Colon (tissue), 2 donors: ENCODE results near the gene HECTD1.
"Not testable (repeated sequence)": the region's sequence is repeated elsewhere in the genome, so short reads cannot be mapped to it uniquely, and the experiment has no call there.

Source experiments
- FAIRE-seq: peaks from 2 replicates; lab custom pipeline; 2012; peaks lifted over from hg19 to GRCh38; lab: Jason Lieb, UNC
- donor health status: control.
- donor health status: control.

The HECTD1 gene

GRCh38 chr14:31224808-31225207, 17.2 kb upstream of the HECTD1 start:
- no peak for FAIRE-seq

- FAIRE-seq: no peak
These were observed 15.7 kb upstream of the HECTD1 start for GRCh38 chr14:31223331-31223730.

DNA sequence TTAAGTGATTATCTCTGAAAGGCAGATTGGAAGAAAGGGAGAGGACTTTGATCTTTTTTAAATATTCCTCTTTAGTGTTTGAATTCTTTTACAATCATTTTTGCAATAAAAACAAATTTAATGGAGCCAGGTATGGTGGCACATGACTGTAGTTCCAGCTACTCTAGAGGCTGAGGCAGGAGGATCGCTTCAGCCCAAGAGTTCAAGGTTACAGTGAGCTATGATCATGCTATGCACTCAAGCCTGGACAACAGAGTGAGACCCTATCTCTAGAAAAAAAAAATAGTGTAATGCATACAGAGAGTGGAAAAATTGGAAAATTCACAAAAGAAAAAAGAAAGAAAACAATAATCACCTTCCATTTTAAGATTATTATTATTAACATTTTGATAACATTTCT, 15.2 kb upstream of the HECTD1 start:
- no peak for FAIRE-seq

DNA sequence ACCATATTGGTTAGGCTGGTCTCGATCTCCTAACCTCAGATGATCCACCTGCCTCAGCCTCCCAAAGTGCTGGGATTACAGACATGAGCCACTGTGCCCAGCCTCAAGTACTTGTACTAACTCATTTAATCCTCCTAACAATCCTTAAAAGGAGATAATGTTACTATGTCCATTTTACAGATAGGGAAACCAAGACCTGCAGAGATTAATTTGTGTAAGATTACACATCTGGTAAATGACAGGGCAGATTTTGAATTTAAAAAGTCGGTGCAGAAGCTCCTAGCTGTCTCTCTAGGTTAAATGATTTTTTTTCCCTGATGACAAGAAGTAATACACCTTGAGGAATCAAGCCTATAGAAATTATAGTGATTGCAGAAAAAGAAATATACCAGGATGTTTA, 13.7 kb upstream of the HECTD1 start:
- no peak for FAIRE-seq

- no peak for FAIRE-seq
These were observed 11.6 kb upstream of the HECTD1 start for GRCh38 chr14:31219169-31219568.

- no peak for FAIRE-seq
These were observed 8.8 kb upstream of the HECTD1 start for GRCh38 chr14:31216359-31216758.

GRCh38 chr14:31212893-31213292, 5.3 kb upstream of the HECTD1 start:
- FAIRE-seq: no peak

DNA sequence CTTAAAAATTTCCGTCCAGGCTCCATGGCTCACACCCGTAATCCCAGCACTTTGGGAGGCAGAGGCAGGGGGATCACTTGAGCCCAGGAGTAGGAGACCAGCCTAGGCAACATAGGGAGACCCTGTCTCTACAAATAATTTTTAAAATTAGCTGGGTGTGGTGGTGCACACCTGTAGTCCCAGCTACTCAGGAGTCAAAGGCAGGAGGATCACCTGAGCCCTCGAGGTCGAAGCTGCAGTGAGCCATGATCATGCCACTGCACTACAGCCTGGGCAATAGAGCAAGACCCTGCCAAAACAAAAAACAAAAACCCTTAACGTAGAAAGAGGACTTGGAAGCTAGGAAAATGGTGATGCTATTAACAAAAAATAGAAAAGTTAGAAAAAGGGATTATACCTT, 2.0 kb upstream of the HECTD1 start:
- FAIRE-seq: no peak

DNA sequence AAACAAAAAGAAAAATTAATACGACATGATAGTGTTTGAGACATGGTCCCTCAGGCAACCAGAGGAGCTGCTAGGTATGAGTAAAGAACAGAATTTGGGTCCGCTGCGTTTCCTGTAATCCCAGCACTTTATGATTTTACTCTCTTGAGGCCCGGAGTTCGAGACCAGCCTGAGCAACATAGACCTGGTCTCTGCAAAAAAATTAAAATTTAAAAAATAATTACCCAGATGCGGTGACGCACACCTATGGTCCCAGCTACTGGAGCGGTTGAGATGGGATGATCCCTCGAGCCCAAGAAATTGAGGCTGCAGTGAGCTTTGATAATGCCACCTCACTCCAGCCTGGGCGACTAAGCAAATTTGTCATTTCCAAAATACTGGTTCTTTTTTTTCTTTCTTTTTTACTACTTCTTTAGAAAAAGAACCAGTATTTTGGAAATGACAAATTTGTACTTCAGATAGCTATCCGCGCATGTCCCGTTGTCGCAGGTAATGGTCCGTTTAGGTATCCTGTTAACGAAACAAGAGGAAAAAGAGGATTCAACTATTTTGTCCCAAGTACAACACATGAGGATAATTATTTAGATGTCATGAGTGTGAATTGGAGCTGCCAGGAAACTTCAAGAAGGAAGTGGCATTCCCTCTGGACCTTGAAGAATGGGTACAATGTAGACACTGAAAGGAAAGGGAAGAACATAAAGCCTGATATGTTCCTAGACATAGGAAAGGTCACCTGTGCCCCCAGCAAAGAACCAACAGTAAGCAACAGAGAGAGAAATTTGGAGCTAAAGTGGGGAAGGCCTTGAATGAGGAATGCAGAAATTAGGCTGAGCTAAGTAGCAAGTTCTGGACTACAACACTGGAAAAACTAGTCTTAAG, 1.2 kb upstream of the HECTD1 start:
- no peak for FAIRE-seq

DNA sequence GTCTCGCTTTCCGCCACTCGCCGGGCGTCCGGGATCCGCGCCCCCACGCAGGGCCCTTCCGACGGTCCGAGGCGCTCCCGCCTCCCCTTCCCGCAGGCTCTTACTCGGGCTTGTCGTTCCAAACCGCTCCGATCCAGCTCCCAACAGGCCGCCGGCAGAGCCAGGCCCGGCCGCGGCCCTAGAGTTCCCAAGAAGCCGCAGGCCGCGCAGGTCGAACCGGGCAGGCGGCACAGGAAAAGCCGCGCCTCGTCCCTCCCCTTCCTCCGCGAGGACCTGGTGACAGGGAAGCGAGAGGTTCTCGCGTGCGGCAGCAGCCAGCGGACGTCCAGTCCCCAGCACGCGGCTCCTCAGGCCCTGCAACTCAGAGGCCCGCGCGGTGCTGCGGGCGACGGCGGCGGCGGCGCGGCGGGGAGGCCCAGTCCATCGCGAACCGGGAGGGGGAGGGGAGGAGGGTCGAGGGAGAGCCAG, 272 bp downstream of the HECTD1 start:
- no peak for FAIRE-seq

GRCh38 chr14:31206536-31207286, 882 bp downstream of the HECTD1 start:
- no peak for FAIRE-seq

- FAIRE-seq: no peak
These were observed 1.7 kb downstream of the HECTD1 start for GRCh38 chr14:31205681-31206535.

DNA sequence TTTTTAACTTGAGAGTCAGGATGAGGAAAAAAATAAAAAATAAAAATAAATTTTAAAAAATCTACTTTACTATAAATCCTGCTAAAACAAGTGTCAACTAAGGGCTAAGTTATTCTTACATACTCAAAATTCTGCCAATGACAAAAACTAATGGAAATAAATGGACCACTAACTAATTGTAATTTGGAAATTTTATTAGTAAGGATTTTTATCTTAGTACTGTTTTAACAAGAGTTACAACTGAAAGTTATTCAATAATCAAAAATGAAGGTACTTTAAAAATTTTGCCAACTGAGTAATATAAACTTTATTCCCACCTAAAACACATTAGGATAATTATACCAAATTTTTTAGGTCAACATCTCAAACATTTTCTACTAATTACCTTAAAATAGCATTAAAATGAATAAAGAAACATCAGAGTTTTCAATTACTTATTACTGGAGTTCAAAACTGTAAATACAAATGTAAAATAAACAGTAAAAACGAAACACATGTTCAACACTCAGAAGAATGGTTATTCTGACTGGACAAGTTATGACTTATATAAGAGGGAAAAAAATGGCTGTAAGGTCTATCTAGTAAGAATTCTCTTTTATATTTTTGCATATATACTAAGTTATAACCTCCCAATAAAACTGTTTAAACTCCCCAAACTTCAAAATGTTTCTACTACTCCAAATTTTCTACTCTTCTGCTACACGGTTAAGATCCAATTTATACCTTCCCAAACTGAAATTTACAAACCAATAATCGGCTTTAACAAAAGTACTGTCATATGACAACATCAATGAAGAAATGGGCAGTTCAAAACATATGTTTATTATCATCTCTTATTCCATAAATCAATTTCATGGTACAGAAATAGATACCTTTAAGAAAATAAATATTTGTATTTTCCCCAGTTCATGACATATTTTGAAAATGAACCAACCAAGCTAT, 2.7 kb downstream of the HECTD1 start:
- FAIRE-seq: no peak

DNA sequence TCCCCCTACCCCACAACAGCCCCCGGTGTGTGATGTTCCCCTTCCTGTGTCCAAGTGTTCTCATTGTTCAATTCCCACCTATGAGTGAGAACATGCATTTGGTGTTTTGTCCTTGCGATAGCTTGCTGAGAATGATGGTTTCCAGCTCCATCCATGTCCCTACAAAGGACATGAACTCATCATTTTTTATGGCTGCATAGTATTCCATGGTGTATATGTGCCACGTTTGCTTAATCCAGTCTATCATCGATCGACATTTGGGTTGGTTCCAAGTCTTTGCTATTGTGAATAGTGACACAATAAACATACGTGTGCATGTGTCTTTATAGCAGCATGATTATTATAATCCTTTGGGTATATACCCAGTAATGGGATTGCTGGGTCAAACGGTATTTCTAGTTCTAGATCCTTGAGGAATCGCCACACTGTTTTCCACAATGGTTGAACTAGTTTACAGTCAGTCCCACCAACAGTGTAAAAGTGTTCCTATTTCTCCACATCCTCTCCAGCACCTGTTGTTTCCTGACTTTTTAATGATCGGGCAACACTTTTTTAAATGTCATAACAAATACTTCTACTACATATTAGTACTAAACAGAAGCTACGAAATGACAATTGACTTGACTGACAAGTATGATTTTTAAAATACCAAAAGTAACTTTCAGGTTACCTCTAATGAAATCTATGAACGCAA, 3.5 kb downstream of the HECTD1 start:
- FAIRE-seq: not testable (repeated sequence)

DNA sequence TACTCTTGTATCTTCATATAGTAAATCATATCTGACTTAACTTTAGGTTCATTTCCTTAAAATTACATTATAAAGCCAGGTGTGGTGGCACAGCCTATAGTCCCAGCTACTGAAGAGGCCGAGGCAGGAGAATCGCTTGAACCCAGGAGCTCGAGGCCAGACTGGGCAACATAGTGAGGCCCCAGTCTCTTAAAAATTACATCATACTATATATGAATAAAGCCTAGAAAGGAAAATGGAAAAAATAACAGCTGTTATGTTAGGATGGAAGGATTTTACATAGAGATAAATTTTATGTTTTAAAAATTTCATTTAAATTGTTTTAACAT, 4.2 kb downstream of the HECTD1 start:
- no peak for FAIRE-seq

DNA sequence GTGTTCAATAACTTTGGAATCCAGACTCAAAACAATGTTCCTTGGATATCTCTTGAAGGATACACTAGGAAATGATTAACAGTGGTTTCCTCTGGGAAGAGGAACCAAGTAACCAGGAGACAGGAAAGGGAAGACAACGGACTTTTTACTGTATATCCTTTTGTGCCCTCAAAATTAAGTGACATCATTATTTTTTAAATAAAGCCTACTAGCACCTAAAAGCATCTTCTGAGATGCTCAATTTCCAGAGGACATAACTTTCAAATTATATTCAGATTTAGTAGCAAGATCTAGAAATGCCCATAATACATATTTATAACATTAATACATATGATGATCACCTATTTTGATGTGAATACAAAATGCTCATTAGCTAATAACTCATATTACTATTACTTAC, 6.5 kb downstream of the HECTD1 start:
- no peak for FAIRE-seq

DNA sequence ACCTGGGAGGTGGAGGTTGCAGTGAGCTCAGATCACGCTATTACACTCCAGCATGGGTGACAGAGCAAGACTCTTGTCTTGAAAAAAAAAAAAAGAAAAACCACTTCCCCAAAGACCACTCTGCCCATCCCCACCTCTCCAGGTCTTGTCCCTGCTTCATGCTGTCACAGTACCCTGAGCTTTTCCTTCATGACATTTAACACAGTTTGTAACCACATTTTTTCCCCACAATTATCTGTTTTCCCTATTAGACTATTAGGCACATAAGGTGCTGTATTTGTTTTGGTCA, 6.9 kb downstream of the HECTD1 start:
- no peak for FAIRE-seq

DNA sequence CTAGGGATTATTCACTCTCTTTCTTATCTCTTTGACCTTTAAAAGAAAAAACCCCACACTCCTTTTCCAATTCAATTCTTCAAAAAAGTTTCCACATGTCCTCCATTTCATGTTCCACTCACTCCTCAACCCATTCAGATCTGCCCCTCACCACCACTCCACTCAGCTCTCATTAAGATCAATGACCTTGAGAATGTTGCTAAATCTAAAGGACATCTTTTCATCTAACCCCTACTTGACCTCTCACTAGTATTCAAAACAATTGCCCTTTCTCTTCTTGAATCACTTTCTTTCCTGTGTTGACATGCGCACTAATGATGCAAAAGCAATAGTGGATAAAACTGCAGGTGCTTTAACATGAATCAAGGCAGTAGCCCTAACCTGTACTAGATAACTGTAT, 9.9 kb downstream of the HECTD1 start:
- no peak for FAIRE-seq

GRCh38 chr14:31196839-31197492, 10.6 kb downstream of the HECTD1 start:
- no peak for FAIRE-seq

DNA sequence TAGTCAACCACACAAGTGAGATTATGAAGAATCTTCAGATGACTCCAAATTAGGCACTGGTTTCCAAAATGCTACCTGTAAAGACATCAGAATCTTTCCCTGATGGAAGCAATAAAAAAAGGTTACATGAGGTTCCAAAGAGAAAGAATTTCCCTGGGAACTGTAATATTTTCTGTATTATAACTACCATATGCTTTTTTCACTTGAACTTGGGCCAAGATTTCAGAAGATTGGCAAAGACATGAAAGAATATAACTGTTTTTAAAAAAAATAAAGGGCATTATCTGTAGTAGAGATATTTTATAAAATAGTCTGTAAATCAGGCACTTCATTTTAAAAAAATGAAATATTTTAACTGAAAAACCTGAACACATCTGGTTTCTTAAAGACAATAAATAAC, 12.9 kb downstream of the HECTD1 start:
- no peak for FAIRE-seq

- FAIRE-seq: no peak
These were observed 13.5 kb downstream of the HECTD1 start for GRCh38 chr14:31194095-31194494.
